Loucy (cell line): ENCODE measurements around the gene INPP4B.

ENCODE experiments used
- H2AFZ ChIP-seq: fragments of 200-600 bp; sonication (generic); 2 replicates; pipeline ENCODE4 v1.6.0; 2016; ENCODE audit warnings: antibody characterized with exemption, mild to moderate bottlenecking, low read length, moderate library complexity
- H3F3A ChIP-seq: fragments of 200-600 bp; 2 replicates; pipeline ENCODE4 v1.6.0; 2016; ENCODE audit warnings: antibody characterized with exemption, low read depth, mild to moderate bottlenecking
- H3K27me3 ChIP-seq: fragments of 200-600 bp; sonication (generic); 2 replicates; pipeline ENCODE4 v1.6.1; 2014; ENCODE audit warnings: low read length, mild to moderate bottlenecking; ENCODE audit not compliant: insufficient read depth, poor library complexity, severe bottlenecking
- H3K36me3 ChIP-seq: fragments of 200-600 bp; sonication (generic); 2 replicates; pipeline ENCODE4 v1.6.1; 2016; ENCODE audit warnings: low read length; ENCODE audit not compliant: insufficient read depth
- H3K4me1 ChIP-seq: fragments of 200-600 bp; sonication (generic); 2 replicates; pipeline ENCODE4 v1.5.1; 2014; ENCODE audit warnings: low read length, mild to moderate bottlenecking; ENCODE audit not compliant: insufficient read depth, poor library complexity, severe bottlenecking
- H3K4me2 ChIP-seq: fragments of 200-600 bp; sonication (generic); 2 replicates; pipeline ENCODE4 v1.6.0; 2014; ENCODE audit warnings: antibody characterized with exemption, low read length, low read depth, mild to moderate bottlenecking; ENCODE audit not compliant: poor library complexity, severe bottlenecking
- H3K4me3 ChIP-seq: fragments of 200-600 bp; sonication (generic); 2 replicates; pipeline ENCODE4 v1.5.1; 2014; ENCODE audit warnings: low read length, mild to moderate bottlenecking, mixed read lengths; ENCODE audit not compliant: poor library complexity, severe bottlenecking
- H3K79me2 ChIP-seq: fragments of 200-600 bp; sonication (generic); 2 replicates; pipeline ENCODE4 v1.6.1; 2014; ENCODE audit warnings: low read length; ENCODE audit not compliant: insufficient read depth
- H3K9ac ChIP-seq: fragments of 200-600 bp; sonication (generic); 2 replicates; pipeline ENCODE4 v1.6.0; 2014; ENCODE audit warnings: mild to moderate bottlenecking, low read depth, low read length, moderate library complexity; ENCODE audit not compliant: poor library complexity, severe bottlenecking
- H3K9me2 ChIP-seq: fragments of 200-600 bp; sonication (generic); replicated peaks from 2 replicates; pipeline ENCODE4 v1.6.1; 2016; ENCODE audit warnings: low read depth, low read length, mixed read lengths
- H3K9me3 ChIP-seq: fragments of 200-600 bp; sonication (generic); 2 replicates; pipeline ENCODE4 v1.6.1; 2014; ENCODE audit warnings: mild to moderate bottlenecking, antibody characterized with exemption, low read length, low read depth; ENCODE audit not compliant: insufficient read depth
- H4K20me1 ChIP-seq: fragments of 200-600 bp; sonication (generic); 2 replicates; pipeline ENCODE4 v1.6.0; 2014; ENCODE audit warnings: antibody characterized with exemption, low read length, mild to moderate bottlenecking; ENCODE audit not compliant: insufficient read depth, poor library complexity, severe bottlenecking
- CTCF ChIP-seq: fragments of 200-600 bp; sonication (generic); conservative IDR thresholded peaks from 2 replicates; pipeline ENCODE4 v1.5.1; 2014; ENCODE audit warnings: mild to moderate bottlenecking, antibody characterized with exemption, low read length
- EZH2phosphoT487 ChIP-seq: fragments of 200-600 bp; IDR thresholded peaks from 2 replicates; pipeline ENCODE4 v1.6.1; 2018; ENCODE audit warnings: antibody characterized with exemption, mild to moderate bottlenecking, moderate library complexity, borderline replicate concordance

INPP4B gene

GRCh38 chr4:142314247-142314646, 531.9 kb downstream of the INPP4B start:
- no peaks in the 10 kb centered on the region for H3K9me2 ChIP-seq
- no peaks in the 10 kb centered on the region for H4K20me1 ChIP-seq
- TF ChIP-seq CTCF (no peak), EZH2phosphoT487 (no peak)
- H3K79me2 ChIP-seq, result peaks cover 37% of the 10 kb centered on the region; the same call in 1 of the 2 replicates
- H3K4me2 ChIP-seq, result peak overlapping the region; percentile 48
- H3K9ac ChIP-seq, result no peak overlapping the region
- H3K4me3 ChIP-seq, result no peak overlapping the region
- H3K4me1 ChIP-seq, result peaks cover 45% of the 10 kb centered on the region
- no peaks in the 10 kb centered on the region for H3F3A ChIP-seq
- no peaks in the 10 kb centered on the region for H3K9me3 ChIP-seq
- peaks cover 36% of the 10 kb centered on the region; the same call in 1 of the 2 replicates for H3K36me3 ChIP-seq
- H3K27me3 ChIP-seq, result no peaks in the 10 kb centered on the region
- no peak overlapping the region for H2AFZ ChIP-seq

GRCh38 chr4:142312391-142312790, 533.7 kb downstream of the INPP4B start:
- no peaks in the 10 kb centered on the region for H3K9me2 ChIP-seq
- H3K79me2 ChIP-seq, result peaks cover 26% of the 10 kb centered on the region; the same call in 1 of the 2 replicates
- no peaks in the 10 kb centered on the region for H3K27me3 ChIP-seq
- H3K9me3 ChIP-seq, result no peaks in the 10 kb centered on the region
- TF ChIP-seq CTCF (no peak), EZH2phosphoT487 (no peak)
- no peak overlapping the region for H3K4me3 ChIP-seq
- H3K9ac ChIP-seq, result no peak overlapping the region
- H3K4me2 ChIP-seq, result no peak overlapping the region
- H3K4me1 ChIP-seq, result peaks cover 27% of the 10 kb centered on the region
- no peak overlapping the region for H2AFZ ChIP-seq
- H3K36me3 ChIP-seq, result peaks cover 43% of the 10 kb centered on the region; the same call in 1 of the 2 replicates
- no peaks in the 10 kb centered on the region for H4K20me1 ChIP-seq
- H3F3A ChIP-seq, result no peaks in the 10 kb centered on the region

- H3K79me2 ChIP-seq, result peaks cover 23% of the 10 kb centered on the region; the same call in 1 of the 2 replicates
- H3F3A ChIP-seq, result no peaks in the 10 kb centered on the region
- H3K9ac ChIP-seq, result no peak overlapping the region
- no peak overlapping the region for H3K4me3 ChIP-seq
- no peaks in the 10 kb centered on the region for H3K9me3 ChIP-seq
- no peak overlapping the region for H3K4me2 ChIP-seq
- peaks cover 45% of the 10 kb centered on the region; the same call in 1 of the 2 replicates for H3K36me3 ChIP-seq
- TF ChIP-seq CTCF (no peak), EZH2phosphoT487 (no peak)
- no peaks in the 10 kb centered on the region for H3K9me2 ChIP-seq
- peaks cover 25% of the 10 kb centered on the region for H3K4me1 ChIP-seq
- H4K20me1 ChIP-seq, result no peaks in the 10 kb centered on the region
- no peak overlapping the region for H2AFZ ChIP-seq
- no peaks in the 10 kb centered on the region for H3K27me3 ChIP-seq
Measured at GRCh38 chr4:142311916-142312315, 534.2 kb downstream of the INPP4B start.
